Measurements from ENCODE around the gene MMAB.

MMAB gene

DNA sequence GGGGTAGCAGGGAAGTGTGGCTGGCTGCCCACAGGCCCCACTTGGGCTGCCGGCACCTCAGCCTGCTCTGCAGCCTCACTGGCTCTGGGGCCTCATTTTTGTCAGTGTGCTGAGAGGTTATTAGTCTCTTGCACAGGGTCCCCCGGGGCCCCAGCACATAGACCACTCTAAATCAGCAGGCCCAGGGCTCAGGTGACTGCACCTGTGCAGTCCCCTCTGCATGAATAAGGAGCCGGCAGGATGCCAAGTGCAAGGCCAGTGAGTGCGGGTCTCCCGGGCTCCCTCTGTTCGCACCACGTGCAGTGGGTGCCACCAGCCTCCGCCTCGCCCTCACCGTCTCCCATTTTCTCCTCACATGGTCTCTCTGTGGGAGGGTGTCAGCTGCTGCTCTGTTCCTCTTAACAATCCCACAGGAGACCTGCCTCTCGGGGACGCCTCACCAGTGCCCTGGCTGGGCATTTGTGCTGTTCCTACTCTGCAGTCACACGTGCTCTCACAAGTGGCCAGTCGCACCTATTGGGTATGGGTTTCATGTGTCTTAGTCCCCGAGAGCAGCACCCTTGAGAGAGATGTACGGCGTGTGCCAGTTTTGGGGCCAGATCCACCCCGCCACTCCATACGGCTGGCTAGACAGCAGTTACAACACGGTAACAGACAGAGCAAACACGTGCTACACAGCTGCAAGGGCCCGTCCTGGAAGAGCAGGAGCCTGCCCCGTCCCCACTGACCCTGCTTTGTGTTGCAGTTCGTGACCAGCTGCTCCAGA is 40.4 kb downstream of the MMAB start:
- no peak for DNase-seq (ENCODE audit: low read depth)
- TF ChIP-seq, protein P1, sequence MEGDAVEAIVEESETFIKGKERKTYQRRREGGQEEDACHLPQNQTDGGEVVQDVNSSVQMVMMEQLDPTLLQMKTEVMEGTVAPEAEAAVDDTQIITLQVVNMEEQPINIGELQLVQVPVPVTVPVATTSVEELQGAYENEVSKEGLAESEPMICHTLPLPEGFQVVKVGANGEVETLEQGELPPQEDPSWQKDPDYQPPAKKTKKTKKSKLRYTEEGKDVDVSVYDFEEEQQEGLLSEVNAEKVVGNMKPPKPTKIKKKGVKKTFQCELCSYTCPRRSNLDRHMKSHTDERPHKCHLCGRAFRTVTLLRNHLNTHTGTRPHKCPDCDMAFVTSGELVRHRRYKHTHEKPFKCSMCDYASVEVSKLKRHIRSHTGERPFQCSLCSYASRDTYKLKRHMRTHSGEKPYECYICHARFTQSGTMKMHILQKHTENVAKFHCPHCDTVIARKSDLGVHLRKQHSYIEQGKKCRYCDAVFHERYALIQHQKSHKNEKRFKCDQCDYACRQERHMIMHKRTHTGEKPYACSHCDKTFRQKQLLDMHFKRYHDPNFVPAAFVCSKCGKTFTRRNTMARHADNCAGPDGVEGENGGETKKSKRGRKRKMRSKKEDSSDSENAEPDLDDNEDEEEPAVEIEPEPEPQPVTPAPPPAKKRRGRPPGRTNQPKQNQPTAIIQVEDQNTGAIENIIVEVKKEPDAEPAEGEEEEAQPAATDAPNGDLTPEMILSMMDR (IDR thresholded peaks at IDR 0.05; ENCODE audit: control insufficient read depth, extremely low read depth, insufficient read depth): no peak
- H3K4me3 ChIP-seq (ENCODE audit: low read depth, low read length): no peak overlapping the region

DNA sequence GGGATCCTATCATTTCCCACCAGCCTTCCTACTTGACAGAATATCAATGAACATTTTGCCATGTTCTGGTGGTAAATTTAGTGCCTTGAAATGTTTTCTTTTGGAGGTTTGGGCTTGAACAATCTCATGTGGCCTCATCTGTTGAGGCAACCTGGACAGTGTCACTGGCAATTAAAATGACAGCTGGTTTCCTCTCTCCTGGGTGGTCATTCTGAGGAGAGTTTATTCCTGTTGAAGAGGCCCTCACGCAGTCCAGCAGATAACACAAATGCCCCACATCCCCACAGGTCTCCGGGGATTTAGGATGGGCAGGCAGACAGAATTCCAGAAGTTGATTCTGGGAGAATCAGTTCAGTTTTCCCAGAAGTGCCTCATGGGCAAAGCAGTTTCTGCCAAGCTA is 41.9 kb downstream of the MMAB start:
- TF ChIP-seq, protein P1 (IDR thresholded peaks at IDR 0.05; ENCODE audit: control insufficient read depth, extremely low read depth, insufficient read depth): no peak
- no peak overlapping the region for H3K4me3 ChIP-seq (ENCODE audit: low read depth, low read length)
- DNase-seq (ENCODE audit: low read depth): no peak

DNA sequence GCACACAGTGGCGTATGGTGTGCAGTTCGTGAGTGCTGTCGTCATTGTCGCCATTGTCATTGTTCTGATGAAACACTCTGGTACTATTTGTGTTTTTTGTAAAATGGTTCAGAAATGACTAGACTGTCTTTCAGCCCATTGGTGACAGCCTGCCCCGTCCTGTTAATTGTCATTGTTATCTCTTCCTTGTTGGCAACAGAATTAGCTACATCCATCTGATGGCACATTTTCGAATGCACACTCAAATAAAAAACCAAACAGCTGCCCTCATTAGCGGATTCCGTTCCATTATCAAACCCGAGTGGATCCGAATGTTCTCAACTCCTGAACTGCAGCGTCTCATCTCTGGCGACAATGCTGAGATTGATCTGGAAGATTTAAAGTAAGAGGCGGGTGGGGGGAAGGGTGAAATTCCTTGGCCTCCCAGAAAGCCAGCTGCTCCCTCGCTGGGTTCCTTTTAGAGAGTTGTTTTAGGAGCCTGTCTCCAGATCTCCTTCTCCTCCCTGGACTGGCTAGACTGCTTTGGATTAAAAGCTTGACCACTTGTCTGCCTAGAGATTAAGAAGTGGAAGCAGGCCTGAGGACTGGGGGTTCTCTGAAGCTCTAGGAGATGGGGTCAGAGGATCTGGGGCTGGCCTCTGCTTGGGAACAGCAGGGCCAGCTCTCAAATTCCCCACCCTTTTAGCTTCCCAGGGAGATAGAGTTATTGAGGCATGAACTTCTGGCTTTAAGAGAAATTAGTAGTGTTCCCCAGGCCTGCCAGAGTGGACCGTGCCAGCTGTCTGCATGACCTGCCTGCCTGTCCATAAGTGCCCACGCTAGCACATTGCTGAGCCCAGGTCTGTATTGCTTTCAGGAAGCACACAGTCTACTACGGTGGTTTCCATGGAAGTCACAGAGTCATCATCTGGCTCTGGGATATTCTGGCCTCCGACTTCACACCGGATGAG is 43.3 kb downstream of the MMAB start:
- DNase-seq (ENCODE audit: low read depth): no peak
- TF ChIP-seq, protein P1 (IDR thresholded peaks at IDR 0.05; ENCODE audit: control insufficient read depth, extremely low read depth, insufficient read depth): no peak
- H3K4me3 ChIP-seq (ENCODE audit: low read depth, low read length): no peak overlapping the region

DNA sequence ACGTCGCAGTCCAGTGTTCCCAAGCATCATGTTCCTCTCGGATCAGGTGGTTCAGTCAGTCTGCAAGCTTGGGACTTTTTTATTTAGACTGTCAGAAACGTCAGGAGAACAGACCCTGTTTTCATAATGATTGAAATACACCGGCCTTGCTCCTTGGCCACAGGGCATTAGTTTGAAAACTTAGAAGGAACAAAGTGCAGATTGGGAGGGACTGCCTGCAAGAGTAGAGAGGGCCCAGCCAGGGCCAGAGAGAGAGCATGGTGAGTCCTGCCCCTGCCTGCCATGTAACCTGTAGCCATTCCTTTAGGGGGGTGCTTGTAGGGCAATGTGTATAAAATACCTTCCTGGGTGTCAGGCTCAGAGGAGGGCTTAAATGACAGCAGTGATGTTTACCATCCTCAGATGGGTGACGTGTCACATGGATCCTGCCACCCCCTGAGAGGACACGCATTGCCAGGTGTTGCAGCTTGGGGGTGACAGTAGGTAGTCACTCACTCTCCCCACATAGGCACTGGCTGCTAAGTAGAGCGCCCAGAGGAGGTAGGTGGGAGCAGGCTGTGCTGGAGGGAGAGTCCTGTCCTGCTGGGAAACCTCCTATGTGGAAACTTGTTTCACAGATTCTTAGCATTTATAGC is 45.7 kb downstream of the MMAB start:
- TF ChIP-seq, protein P1 (IDR thresholded peaks at IDR 0.05; ENCODE audit: control insufficient read depth, extremely low read depth, insufficient read depth): no peak
- H3K4me3 ChIP-seq (ENCODE audit: low read depth, low read length): no peak overlapping the region
- no peak for DNase-seq (ENCODE audit: low read depth)

DNA sequence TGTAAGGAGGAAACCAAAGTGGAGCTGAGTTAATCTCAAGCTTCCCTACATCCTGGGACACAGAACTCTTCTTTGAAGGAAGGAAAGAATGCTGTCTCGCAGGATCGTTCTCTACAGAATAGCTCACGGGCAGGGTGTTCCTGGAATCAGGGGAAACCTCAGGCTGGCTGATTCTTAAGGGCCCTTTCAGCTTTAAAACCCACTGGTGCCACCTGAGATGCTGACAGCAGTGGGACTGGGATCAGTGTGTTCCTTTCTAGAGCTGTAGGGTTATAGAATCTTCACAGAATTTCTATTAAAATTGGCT is 48.1 kb downstream of the MMAB start:
- DNase-seq (ENCODE audit: low read depth): no peak
- H3K4me3 ChIP-seq (ENCODE audit: low read depth, low read length): no peak overlapping the region
- TF ChIP-seq, protein P1 (IDR thresholded peaks at IDR 0.05; ENCODE audit: control insufficient read depth, extremely low read depth, insufficient read depth): no peak

DNA sequence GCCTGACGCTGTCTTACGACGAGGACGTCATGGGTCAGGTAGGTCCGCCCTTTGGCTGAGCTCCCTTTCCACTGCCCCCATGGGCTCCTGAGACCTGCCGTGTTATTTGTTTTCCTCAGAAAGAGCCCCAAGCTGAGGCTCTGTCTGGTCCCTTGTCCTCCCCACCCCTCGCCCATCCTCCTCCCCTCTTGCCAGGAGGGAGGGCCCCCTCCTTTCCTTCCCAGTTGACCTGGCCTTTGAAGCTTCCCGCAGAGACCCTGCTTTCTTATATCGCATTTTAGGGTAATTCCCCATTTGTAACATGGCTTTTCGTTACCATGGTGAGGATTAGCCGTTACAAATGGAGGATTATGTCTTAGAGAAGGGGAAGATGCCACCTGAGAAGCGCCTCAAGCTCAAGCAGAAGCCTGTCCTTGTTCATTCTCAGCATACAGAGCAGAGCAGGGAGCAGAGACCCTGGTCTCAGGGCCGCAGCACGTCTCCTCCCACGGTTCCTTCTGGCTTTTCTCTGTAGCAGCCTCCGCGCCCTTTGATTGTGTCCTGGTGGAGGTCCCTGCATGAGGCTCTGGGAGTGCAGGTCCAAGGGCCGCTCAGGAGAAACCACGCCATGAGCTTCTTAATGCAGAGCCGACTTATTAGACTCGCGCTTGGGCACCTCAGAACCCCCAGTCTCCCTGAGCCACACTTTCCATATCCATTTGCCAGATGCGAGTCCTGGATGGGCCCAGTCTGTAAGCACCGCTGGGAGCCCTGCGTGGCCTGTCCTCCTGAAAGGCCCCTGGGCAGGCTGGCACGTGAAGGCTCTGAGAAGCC is 48.6 kb downstream of the MMAB start:
- no peak for DNase-seq (ENCODE audit: low read depth)
- H3K4me3 ChIP-seq (ENCODE audit: low read depth, low read length): no peak overlapping the region
- TF ChIP-seq, protein P1 (IDR thresholded peaks at IDR 0.05; ENCODE audit: control insufficient read depth, extremely low read depth, insufficient read depth): no peak
